HEK293 (cell line): ENCODE results near the gene GALNT9.

Source experiments
- CTCF ChIP-seq: fragments of 450-650 bp; formaldehyde crosslinking; IDR thresholded peaks from 2 replicates; pipeline ENCODE4 v1.5.1; 2016; ENCODE audit warnings: missing biosample characterization, missing genetic modification characterization
- EGR2 ChIP-seq: fragments of 450-650 bp; formaldehyde crosslinking; IDR thresholded peaks from 2 replicates; pipeline ENCODE4 v1.5.1; 2016; ENCODE audit warnings: low read depth, missing biosample characterization, missing genetic modification characterization
- GLI2 ChIP-seq: fragments of 450-650 bp; formaldehyde crosslinking; IDR thresholded peaks from 2 replicates; pipeline ENCODE4; 2017; ENCODE audit warnings: missing biosample characterization, missing genetic modification characterization, low read depth, borderline replicate concordance
- MEIS1 ChIP-seq: sonication (generic); formaldehyde crosslinking; IDR thresholded peaks from 2 replicates; pipeline ENCODE4 v1.8.1; 2022; ENCODE audit warnings: missing genetic modification reagents, mild to moderate bottlenecking, borderline replicate concordance
- PATZ1 ChIP-seq: fragments of 450-650 bp; formaldehyde crosslinking; IDR thresholded peaks from 2 replicates; pipeline ENCODE4 v1.5.1; 2016; ENCODE audit warnings: missing biosample characterization, missing genetic modification characterization
- ZBTB11 ChIP-seq: fragments of 450-650 bp; formaldehyde crosslinking; conservative IDR thresholded peaks from 2 replicates; pipeline ENCODE4 v1.5.1; 2016; ENCODE audit warnings: low read depth, missing biosample characterization, missing genetic modification characterization
- ZBTB8A ChIP-seq: fragments of 450-650 bp; formaldehyde crosslinking; IDR thresholded peaks from 2 replicates; pipeline ENCODE4 v1.5.1; 2016; ENCODE audit warnings: missing biosample characterization, missing genetic modification characterization
- ZFP41 ChIP-seq: fragments of 450-650 bp; formaldehyde crosslinking; IDR thresholded peaks from 2 replicates; pipeline ENCODE4 v1.5.1; 2016; ENCODE audit warnings: missing biosample characterization, missing genetic modification characterization, borderline replicate concordance
- ZSCAN18 ChIP-seq: fragments of 450-650 bp; formaldehyde crosslinking; IDR thresholded peaks from 2 replicates; pipeline ENCODE4 v1.5.1; 2016; ENCODE audit warnings: missing biosample characterization, missing genetic modification characterization

GRCh38 chr12:132271755-132272092, 57.7 kb downstream of the GALNT9 start:
- TF ChIP-seq ZBTB8A (no peak), ZFP41 (no peak), EGR2 (tag by site-specific recombination) (no peak), CTCF (tag by site-specific recombination) (no peak), GLI2 (tag by site-specific recombination) (no peak), ZSCAN18 (no peak), MEIS1 (CRISPR knock-in tag) (no peak), ZBTB11 (tag by site-specific recombination) (no peak), PATZ1 (tag by site-specific recombination) (no peak)
